Ammon's horn (tissue), 1 donor: ENCODE results near the gene SLC38A5.
"Not testable (repeated sequence)": the region's sequence is repeated elsewhere in the genome, so short reads cannot be mapped to it uniquely, and the experiment has no call there.

Experiments used
- DNase-seq: peaks from one replicate; pipeline ENCODE4 v3.0.0-alpha.2; 2016; ENCODE audit warnings: low spot score

The SLC38A5 gene

GRCh38 chrX:48470110-48470832 is at the start of gene SLC38A5:
TSS of gene SLC38A5 (minus strand) at chrX:48470260. CDS start at chrX:48467924, 2,336 bp downstream.
- DNase-seq, result no peak

GRCh38 chrX:48519481-48519880 is 49.4 kb upstream of the SLC38A5 start:
- not testable (repeated sequence) for DNase-seq

- no peak for DNase-seq
Measured at GRCh38 chrX:48516987-48517386, 46.9 kb upstream of the SLC38A5 start.

- DNase-seq, result no peak
Measured at GRCh38 chrX:48516285-48516684, 46.2 kb upstream of the SLC38A5 start.

GRCh38 chrX:48515842-48516241 is 45.8 kb upstream of the SLC38A5 start:
- no peak for DNase-seq

- DNase-seq, result no peak
Measured at GRCh38 chrX:48514868-48515460, 44.9 kb upstream of the SLC38A5 start.

- DNase-seq, result no peak
Measured at GRCh38 chrX:48514126-48514806, 44.2 kb upstream of the SLC38A5 start.

GRCh38 chrX:48513670-48514069 is 43.6 kb upstream of the SLC38A5 start:
- DNase-seq, result no peak

GRCh38 chrX:48512371-48512935 is 42.4 kb upstream of the SLC38A5 start:
- DNase-seq, result no peak

- DNase-seq, result no peak
Measured at GRCh38 chrX:48511560-48511959, 41.5 kb upstream of the SLC38A5 start.

- no peak for DNase-seq
Measured at GRCh38 chrX:48509619-48510018, 39.6 kb upstream of the SLC38A5 start.

- DNase-seq, result no peak
Measured at GRCh38 chrX:48509245-48509590, 39.2 kb upstream of the SLC38A5 start.

GRCh38 chrX:48508400-48509244 is 38.6 kb upstream of the SLC38A5 start, which contains the start of gene PORCN:
TSS of gene PORCN (plus strand) at chrX:48508992. CDS start at chrX:48509821, 829 bp downstream.
- DNase-seq, result peak; percentile 76

GRCh38 chrX:48507246-48507645 is 37.2 kb upstream of the SLC38A5 start:
- no peak for DNase-seq

- DNase-seq, result no peak
Measured at GRCh38 chrX:48505481-48505880, 35.4 kb upstream of the SLC38A5 start.

- no peak for DNase-seq
Measured at GRCh38 chrX:48504261-48504660, 34.2 kb upstream of the SLC38A5 start.

- DNase-seq, result peak; percentile 7
Measured at GRCh38 chrX:48498374-48498809, 28.3 kb upstream of the SLC38A5 start.

- DNase-seq, result peak; percentile 27
Measured at GRCh38 chrX:48497871-48498270, 27.8 kb upstream of the SLC38A5 start.

GRCh38 chrX:48496660-48497059 is 26.6 kb upstream of the SLC38A5 start:
- DNase-seq, result no peak

GRCh38 chrX:48493890-48494364 is 23.9 kb upstream of the SLC38A5 start:
- DNase-seq, result peak; percentile 45

GRCh38 chrX:48492293-48492910 is 22.3 kb upstream of the SLC38A5 start:
- no peak for DNase-seq
